ENCODE results near the gene PPP3CA.

DNA sequence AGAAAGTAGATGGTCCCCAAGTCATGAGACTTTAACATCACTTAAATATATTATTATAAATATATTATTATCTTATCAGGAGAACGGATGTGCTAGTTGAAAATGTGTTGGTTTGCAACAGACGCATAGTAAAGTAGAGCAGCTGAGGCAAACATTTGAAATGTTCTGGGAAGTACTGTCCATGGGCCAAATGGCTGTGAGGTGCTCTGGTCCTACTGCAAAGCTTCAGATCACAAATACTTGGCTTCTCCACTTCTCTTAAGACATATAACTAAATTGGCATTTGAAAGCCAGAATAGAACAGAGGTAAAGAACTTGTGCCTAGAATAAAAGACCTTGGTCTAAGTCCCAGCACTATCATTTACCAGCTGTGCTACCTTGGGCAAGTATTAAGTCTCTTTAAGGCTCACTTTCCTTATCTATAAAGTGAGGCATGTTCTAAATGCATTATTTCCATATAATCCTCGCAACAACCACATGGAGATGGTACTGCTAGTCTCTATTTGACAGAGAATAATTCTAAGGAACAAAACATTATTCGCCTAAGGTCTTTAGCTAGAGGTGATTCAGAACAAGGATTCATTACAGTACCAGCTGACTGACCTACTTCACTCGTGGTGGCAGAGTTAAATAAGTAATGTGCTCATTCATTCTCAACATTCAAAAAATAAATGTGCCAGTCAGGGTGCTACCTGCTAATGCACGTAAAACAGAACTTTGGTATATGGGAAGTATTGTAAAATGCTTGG is 297.1 kb downstream of the PPP3CA start:
- TF ChIP-seq, protein P1, sequence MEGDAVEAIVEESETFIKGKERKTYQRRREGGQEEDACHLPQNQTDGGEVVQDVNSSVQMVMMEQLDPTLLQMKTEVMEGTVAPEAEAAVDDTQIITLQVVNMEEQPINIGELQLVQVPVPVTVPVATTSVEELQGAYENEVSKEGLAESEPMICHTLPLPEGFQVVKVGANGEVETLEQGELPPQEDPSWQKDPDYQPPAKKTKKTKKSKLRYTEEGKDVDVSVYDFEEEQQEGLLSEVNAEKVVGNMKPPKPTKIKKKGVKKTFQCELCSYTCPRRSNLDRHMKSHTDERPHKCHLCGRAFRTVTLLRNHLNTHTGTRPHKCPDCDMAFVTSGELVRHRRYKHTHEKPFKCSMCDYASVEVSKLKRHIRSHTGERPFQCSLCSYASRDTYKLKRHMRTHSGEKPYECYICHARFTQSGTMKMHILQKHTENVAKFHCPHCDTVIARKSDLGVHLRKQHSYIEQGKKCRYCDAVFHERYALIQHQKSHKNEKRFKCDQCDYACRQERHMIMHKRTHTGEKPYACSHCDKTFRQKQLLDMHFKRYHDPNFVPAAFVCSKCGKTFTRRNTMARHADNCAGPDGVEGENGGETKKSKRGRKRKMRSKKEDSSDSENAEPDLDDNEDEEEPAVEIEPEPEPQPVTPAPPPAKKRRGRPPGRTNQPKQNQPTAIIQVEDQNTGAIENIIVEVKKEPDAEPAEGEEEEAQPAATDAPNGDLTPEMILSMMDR (optimal IDR thresholded peaks at IDR 0.05 in 1 of 3, IDR thresholded peaks at IDR 0.05 in 1 of 3, conservative IDR thresholded peaks at IDR 0.05 in 1 of 3; ENCODE audit: extremely low read depth in 1 of 3, insufficient read depth in 2 of 3, low read length in 3 of 3), result no peak
- TF ChIP-seq EZH2 (IDR thresholded peaks at IDR 0.05; ENCODE audit: low read length), result no peak
